GF-D8 (cell line): Measurements from ENCODE around the gene FBXL14.
A peak's percentile ranks its signal among the peaks of the same experiment; 100 is the strongest.

ENCODE experiments used
- DNase-seq: peaks from one replicate; lab custom pipeline; 2025; lab: John Stamatoyannopoulos, UW

Gene FBXL14

GRCh38 chr12:1594261-1595025, at the start of gene FBXL14:
Gene FBXL14, minus strand, starts transcription at chr12:1594581. Its CDS starts 515 bp downstream, at chr12:1594066.
- DNase-seq: peak; percentile 67

- DNase-seq: no peak
These were observed 49.6 kb upstream of the FBXL14 start for GRCh38 chr12:1643905-1644533.

GRCh38 chr12:1643043-1643442, 48.7 kb upstream of the FBXL14 start:
- no peak for DNase-seq

GRCh38 chr12:1642513-1642912, 48.1 kb upstream of the FBXL14 start:
- no peak for DNase-seq

- DNase-seq: no peak
These were observed 46.2 kb upstream of the FBXL14 start for GRCh38 chr12:1640328-1641234.

- DNase-seq: no peak
These were observed 45.2 kb upstream of the FBXL14 start for GRCh38 chr12:1639538-1639937.

GRCh38 chr12:1638203-1638602, 43.8 kb upstream of the FBXL14 start:
- DNase-seq: no peak

- no peak for DNase-seq
These were observed 41.1 kb upstream of the FBXL14 start for GRCh38 chr12:1635301-1636095.

- peak; percentile 30 for DNase-seq
These were observed 40.3 kb upstream of the FBXL14 start for GRCh38 chr12:1634590-1635191.

GRCh38 chr12:1634149-1634548, 39.8 kb upstream of the FBXL14 start:
- DNase-seq: no peak

- no peak for DNase-seq
These were observed 39.1 kb upstream of the FBXL14 start for GRCh38 chr12:1633459-1633858.

GRCh38 chr12:1632702-1633101, 38.3 kb upstream of the FBXL14 start:
- DNase-seq: no peak

- DNase-seq: no peak
These were observed 36.6 kb upstream of the FBXL14 start for GRCh38 chr12:1630827-1631591.

GRCh38 chr12:1630133-1630826, 35.9 kb upstream of the FBXL14 start:
- DNase-seq: no peak

GRCh38 chr12:1629338-1630132, 35.2 kb upstream of the FBXL14 start:
- no peak for DNase-seq

GRCh38 chr12:1628666-1629337, 34.4 kb upstream of the FBXL14 start, which contains the start of gene WNT5B:
Gene WNT5B, plus strand, starts transcription at chr12:1629231. Its CDS starts 2,124 bp downstream, at chr12:1631355.
- DNase-seq: no peak

GRCh38 chr12:1622406-1622805, 28.0 kb upstream of the FBXL14 start:
- no peak for DNase-seq

- DNase-seq: no peak
These were observed 25.7 kb upstream of the FBXL14 start for GRCh38 chr12:1620092-1620491.
